Activated CD8-positive, alpha-beta memory T cell treated with anti-CD3 and anti-CD28 coated beads for 4 hours (primary cell): ENCODE measurements around the gene DENND1B.

Experiments used
- DNase-seq, 2 donors: peaks; one replicate each; pipeline ENCODE4 v3.0.0-alpha.2; 2020; ENCODE audit warnings: low read depth in 2 of 2

Gene DENND1B

DNA sequence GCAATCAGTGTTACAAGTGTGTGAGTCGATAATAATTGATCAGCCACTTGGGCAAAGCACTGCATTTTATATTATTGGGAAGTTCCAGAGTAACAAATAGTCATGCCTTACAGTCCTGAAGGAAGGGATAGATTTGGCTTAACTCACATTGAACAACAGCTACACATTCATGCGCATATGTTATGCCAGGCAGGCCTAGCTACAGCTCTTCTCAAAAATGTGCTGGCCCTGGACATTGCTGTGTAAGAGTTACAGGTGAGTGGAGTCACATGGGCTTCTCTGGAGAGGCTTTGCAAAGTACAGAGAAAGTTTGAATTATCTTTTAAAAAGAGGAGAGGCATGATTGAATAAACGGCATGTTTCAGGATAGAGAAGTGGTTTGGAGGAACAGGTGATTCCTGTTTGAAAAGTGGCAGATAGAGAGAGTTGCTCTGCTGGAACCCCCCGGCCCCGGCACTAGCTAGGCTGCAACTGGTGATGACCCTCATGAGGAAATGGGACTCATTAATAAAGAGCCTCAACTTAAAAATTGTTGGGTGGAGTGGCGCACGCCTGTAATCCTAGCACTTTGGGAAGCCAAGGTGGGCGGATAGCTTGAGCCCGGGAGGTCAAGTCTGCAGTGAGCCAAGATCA is 306.6 kb downstream of the DENND1B start:
- DNase-seq: no peak

- DNase-seq: no peak
Observed at GRCh38 chr1:197467881-197468280, 307.4 kb downstream of the DENND1B start.

DNA sequence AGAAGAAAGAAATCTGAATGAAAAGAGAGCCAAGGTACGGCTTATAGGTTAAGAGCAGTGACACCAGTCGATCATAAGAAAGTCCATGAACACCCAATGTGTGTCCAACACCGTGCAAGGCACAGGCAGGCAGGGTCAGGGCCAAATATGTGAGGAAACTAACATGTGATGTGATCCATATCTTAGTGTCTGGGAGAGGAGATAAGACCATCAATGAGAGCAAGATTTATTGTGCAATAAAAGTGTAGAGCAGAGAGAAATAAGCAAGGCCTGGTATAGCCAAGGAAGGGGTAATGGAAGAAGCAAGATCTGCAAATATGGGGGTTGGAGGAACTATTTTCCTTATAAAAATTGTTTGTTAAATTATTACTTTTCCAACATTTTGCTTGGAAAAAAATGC is 308.5 kb downstream of the DENND1B start:
- no peak for DNase-seq

GRCh38 chr1:197465528-197466327 is 309.6 kb downstream of the DENND1B start:
- DNase-seq: no peak

GRCh38 chr1:197464044-197464443 is 311.2 kb downstream of the DENND1B start:
- no peak for DNase-seq

GRCh38 chr1:197463142-197463541 is 312.1 kb downstream of the DENND1B start:
- no peak for DNase-seq

GRCh38 chr1:197462539-197462938 is 312.7 kb downstream of the DENND1B start:
- no peak for DNase-seq
